D721Med (cell line): ENCODE results near the gene NTHL1.
"Not testable (repeated sequence)": the region's sequence is repeated elsewhere in the genome, so short reads cannot be mapped to it uniquely, and the experiment has no call there.

Experiments
- DNase-seq: peaks from one replicate; pipeline ENCODE4 v3.0.0; 2011; ENCODE audit warnings: low spot score; ENCODE audit not compliant: insufficient read length
- FAIRE-seq: peaks from 2 replicates; lab custom pipeline; 2011; peaks lifted over from hg19 to GRCh38; lab: Jason Lieb, UNC
- TF ChIP-seq, protein P1 (sequence below): IDR thresholded peaks from 2 replicates; pipeline ENCODE4 v1.5.1; 2012; ENCODE audit warnings: mild to moderate bottlenecking, control low read depth; ENCODE audit not compliant: insufficient read depth; ENCODE audit errors: missing control alignments

Gene NTHL1

GRCh38 chr16:2015947-2016208 is 31.8 kb downstream of the NTHL1 start:
- DNase-seq, result no peak
- TF ChIP-seq, protein P1, sequence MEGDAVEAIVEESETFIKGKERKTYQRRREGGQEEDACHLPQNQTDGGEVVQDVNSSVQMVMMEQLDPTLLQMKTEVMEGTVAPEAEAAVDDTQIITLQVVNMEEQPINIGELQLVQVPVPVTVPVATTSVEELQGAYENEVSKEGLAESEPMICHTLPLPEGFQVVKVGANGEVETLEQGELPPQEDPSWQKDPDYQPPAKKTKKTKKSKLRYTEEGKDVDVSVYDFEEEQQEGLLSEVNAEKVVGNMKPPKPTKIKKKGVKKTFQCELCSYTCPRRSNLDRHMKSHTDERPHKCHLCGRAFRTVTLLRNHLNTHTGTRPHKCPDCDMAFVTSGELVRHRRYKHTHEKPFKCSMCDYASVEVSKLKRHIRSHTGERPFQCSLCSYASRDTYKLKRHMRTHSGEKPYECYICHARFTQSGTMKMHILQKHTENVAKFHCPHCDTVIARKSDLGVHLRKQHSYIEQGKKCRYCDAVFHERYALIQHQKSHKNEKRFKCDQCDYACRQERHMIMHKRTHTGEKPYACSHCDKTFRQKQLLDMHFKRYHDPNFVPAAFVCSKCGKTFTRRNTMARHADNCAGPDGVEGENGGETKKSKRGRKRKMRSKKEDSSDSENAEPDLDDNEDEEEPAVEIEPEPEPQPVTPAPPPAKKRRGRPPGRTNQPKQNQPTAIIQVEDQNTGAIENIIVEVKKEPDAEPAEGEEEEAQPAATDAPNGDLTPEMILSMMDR, result no peak
- FAIRE-seq, result no peak

DNA sequence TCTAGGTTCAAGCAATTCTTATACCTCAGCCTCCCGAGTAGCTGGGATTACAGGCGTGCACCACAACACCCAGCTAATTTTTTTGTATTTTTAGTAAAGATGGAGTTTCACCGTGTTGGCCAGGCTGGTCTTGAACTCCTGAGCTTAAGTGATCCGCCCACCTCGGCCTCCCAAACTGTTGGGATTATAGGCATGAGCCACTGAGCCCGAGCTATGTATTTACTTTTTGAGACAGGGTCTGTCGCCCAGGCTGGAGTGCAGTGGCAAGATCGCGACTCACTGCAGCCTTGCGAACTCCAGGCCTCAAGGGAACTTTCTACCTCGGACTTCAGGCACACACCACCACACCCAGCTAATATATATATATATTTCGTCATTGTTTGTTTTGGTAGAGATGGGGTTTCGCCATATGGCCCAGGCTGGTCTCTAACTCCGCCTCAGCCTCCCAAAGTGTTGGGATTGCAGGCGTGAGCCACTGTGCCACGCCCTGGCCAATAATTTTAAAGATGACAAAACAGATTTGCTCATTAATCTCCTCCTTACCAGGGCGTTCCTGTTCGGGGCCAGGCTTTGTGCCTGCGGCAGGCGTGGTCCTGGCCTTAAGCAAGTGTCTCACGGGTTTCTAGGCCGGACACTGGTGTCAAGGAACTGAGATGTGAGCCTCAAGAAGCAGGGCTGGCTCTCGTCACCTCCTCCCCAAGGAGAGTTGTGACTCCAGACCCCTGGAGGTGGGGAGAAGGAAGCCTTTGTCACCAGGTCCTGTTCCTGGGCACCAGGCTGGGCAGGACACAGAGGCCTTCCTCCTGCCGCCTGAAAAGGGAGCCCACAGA is 32.3 kb downstream of the NTHL1 start:
- DNase-seq (no peak), FAIRE-seq (no peak)
- TF ChIP-seq, protein P1, result no peak

DNA sequence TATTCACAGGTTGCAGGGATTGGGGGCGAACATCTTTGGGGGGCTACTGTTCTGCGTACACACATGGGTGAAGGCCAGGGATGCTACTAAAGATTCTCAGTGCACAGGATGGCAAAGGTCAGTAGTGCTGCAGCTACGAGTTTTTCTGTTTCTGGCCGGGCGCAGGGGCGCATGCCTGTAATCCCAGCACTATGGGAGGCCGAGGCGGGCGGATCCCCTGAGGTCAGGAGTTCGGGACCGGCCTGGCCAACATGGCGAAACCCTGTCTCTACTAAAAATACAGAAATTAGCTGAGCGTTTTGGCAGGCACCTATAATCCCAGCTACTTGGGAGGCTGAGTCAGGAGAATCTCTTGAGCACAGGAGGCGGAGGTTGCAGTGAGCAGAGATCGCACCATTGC is 34.1 kb downstream of the NTHL1 start:
- TF ChIP-seq, protein P1, result no peak
- no peak for FAIRE-seq
- DNase-seq, result no peak

- not testable (repeated sequence) for FAIRE-seq, DNase-seq
Observed at GRCh38 chr16:2011726-2012125, 35.9 kb downstream of the NTHL1 start.

DNA sequence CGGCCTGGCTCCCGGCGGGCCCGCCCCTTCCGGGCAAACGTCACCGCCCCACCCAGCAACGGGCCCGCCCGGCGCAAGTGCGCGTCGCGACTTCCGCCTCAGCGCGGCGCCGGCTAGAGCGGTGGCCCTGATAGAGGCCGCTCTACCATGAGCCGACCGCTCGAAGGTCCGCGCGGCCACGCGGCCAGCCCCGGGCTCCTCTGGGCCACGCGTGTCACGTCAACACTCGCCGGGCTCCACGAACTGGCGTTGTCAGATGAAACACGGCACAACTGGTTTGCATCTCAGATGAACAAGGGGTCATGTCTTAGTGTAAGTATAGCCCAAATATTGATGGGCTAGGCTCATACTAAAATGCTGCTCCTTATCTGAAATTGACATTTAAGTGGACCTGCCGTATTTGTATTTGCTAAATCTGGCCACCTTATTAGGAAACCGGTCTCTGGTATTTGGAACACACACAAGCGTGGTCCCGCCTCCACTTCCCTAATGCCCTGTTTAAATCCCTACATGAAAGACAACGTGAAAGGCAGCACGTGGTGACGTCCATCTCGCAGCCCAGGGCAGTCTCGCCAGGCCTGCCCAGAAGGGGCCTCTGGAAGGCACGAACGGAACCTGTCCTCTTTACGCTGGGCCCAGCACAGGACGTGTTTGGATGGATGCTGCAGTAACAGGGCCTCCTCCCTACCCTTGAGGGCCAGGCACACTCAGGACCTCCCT is 37.7 kb downstream of the NTHL1 start, which contains the start of gene ZNF598:
Gene ZNF598, minus strand, starts transcription at position 31 of the 720 bp plus-strand sequence.
- no peak for FAIRE-seq
- peak; percentile 94 for DNase-seq
- TF ChIP-seq, protein P1, result no peak

DNA sequence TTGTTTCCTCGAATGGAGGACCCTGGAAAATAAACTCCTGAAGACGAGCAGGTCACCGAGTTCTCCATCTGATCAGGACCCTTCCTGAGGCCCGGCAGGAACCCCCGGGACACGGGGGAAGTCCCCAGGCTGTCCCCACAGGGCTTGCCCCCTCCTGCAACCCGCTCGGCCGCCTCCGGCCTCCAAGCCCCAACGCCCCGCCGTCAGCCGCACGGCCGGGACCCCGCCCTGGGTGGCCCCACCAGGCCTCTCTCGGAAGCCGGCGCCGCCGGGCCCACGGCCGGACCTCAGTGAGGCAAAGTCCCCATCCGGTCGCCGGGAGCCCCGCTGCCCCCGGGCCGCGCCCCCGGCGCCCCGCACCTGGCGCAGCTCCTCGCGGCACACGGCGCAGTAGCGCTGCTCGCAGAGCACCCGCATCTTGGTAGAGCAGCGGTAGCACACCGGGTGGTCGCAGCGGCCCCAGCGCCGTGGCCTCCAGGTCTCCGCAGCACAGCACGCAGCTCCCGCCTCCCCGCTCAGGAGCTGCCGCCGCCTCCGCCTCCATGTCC is 38.4 kb downstream of the NTHL1 start:
- TF ChIP-seq, protein P1, result no peak
- DNase-seq (no peak), FAIRE-seq (no peak)

GRCh38 chr16:2008631-2009163 is 38.9 kb downstream of the NTHL1 start:
- TF ChIP-seq, protein P1, result no peak
- DNase-seq (no peak), FAIRE-seq (no peak)
